Pancreas (tissue), 10 donors: ENCODE measurements around the gene SPEN. TPM values are rescaled to one million over a fixed set of nuclear protein-coding genes. Genes with fewer than 3 reads are reported as not detected.

ENCODE experiments used
- ATAC-seq, 4 donors: fragments of 200-7000 bp; cut with Tn5 transposase; one replicate each; pipeline versions ENCODE4 v1.8.0 to v1.9.1; 2020; ENCODE audit warnings: mild to moderate bottlenecking in 4 of 4, moderate library complexity in 4 of 4
- DNase-seq, 6 donors: peaks; one replicate each; pipeline ENCODE4 v3.0.0-alpha.2; 2020
- FAIRE-seq: peaks from 2 replicates; lab custom pipeline; 2012; peaks lifted over from hg19 to GRCh38; lab: Jason Lieb, UNC
- H3K27ac ChIP-seq, 4 donors: fragments of 200-600 bp; sonication (generic); 1 replicate in 3 of 4; 2 replicates in 1 of 4; pipeline versions ENCODE4 v1.5.0 to v1.8.0; 2020
- H3K27me3 ChIP-seq, 4 donors: fragments of 200-600 bp; one replicate each; pipeline ENCODE4 v1.8.0; 2021
- H3K36me3 ChIP-seq, 3 donors: fragments of 200-600 bp; sonication (generic) in 1 of 3; one replicate each; pipeline versions ENCODE4 v1.5.0 to v1.8.0; 2020 to 2021
- H3K4me1 ChIP-seq, 3 donors: fragments of 200-600 bp; one replicate each; pipeline ENCODE4 v1.8.0; 2021
- H3K4me3 ChIP-seq, 4 donors: fragments of 200-600 bp; sonication (generic) in 2 of 4; one replicate each; pipeline versions ENCODE4 v1.5.0 to v1.8.0; 2020 to 2021
- H3K9me3 ChIP-seq, 4 donors: fragments of 200-600 bp; one replicate each; pipeline ENCODE4 v1.8.0; 2021
- CTCF ChIP-seq, 4 donors: fragments of 200-600 bp; sonication (generic) in 3 of 4; IDR thresholded peaks; one replicate each; pipeline versions ENCODE4 v1.5.0 to v1.8.0; 2021; ENCODE audit warnings: antibody characterized with exemption in 4 of 4
- WGBS, 2 donors: extraction: QIAGEN DNeasy Blood & Tissue Kit; methylation state at CpG; one replicate each; pipeline ENCODE4 v1.1.7; 2013; 5-methylcytosine and 5-hydroxymethylcytosine counted together
- intact Hi-C, 3 donors: fragments of 100-400 bp; cut with DNase I; formaldehyde crosslinking; loops; one replicate each; pipeline versions ENCODE4 v1.11.1 to v1.14.2; 2022
- polyA plus RNA-seq, 2 donors: library from polyadenylated mRNA; stranded (reverse); fragments of 200-250 nt; gene quantifications; one replicate each; pipeline ENCODE4 v1.2.3, GENCODE V29; 2013
- total RNA-seq, 6 donors: library from RNA; stranded (reverse); fragmentation: NEBNext Ultra II Directional in 4 of 6; extraction: Animal tissue kit (Norgen Biotek cat#: 25700) in 4 of 6; gene quantifications; one replicate each; pipeline versions ENCODE4 v1.2.1 to v1.2.4, GENCODE V29; 2021 to 2023
- donor health status: healthy with polysubstance abuse.
- donor health status: DM: no; HTN: no; CAD: no; lungs with moderate emphysema.
- donor health status: DM: no; HTN: no; CAD: no.
- donor health status: control.
- donor health status: control.
- donor health status: Bipolar disorder and iron deficiency.
- donor health status: DM: yes; HTN: yes; CAD: no.
- donor health status: DM: no; HTN: no; CAD: no.
- donor health status: DM: no; HTN: no; CAD: no.
- donor health status: DM: yes; HTN: yes; CAD: no.

SPEN gene
- total and polyA plus RNA-seq, 8 donors = 16.2 to 38.2 (median 26.2) TPM

GRCh38 chr1:15953294-15953771, 105.8 kb downstream of the SPEN start:
- no peaks in the 10 kb centered on the region for H3K36me3 ChIP-seq
- FAIRE-seq (no peak), DNase-seq (no peak), ATAC-seq (no peak)
- intact Hi-C loops = no loop called here
- H3K27ac ChIP-seq = no peak overlapping the region
- H3K4me1 ChIP-seq = peaks cover 18 to 33% (median 24%) of the 10 kb centered on the region in 3 donors
- H3K4me3 ChIP-seq = no peak overlapping the region
- no peak for TF ChIP-seq CTCF (IDR thresholded peaks at IDR 0.05)
- no peaks in the 10 kb centered on the region for H3K27me3 ChIP-seq
- H3K9me3 ChIP-seq = no peaks in the 10 kb centered on the region
- 89 to 91% methylated on average over 11 of the region's 11 CpGs for WGBS, 2 donors

GRCh38 chr1:15953791-15954241, 106.3 kb downstream of the SPEN start:
- Histone ChIP-seq H3K4me1 (peaks cover 18 to 32% (median 22%) of the 10 kb centered on the region in 3 donors), H3K9me3 (no peaks in the 10 kb centered on the region), H3K27ac (no peak overlapping the region), H3K4me3 (no peak overlapping the region), H3K36me3 (no peaks in the 10 kb centered on the region), H3K27me3 (no peaks in the 10 kb centered on the region)
- ATAC-seq = no peak
- TF ChIP-seq CTCF (IDR thresholded peaks at IDR 0.05) = no peak
- intact Hi-C loops = no loop called here
- WGBS, 2 donors = 60 to 62% methylated on average over 1 of the region's 1 CpG
- no peak for DNase-seq
- no peak for FAIRE-seq

GRCh38 chr1:15954316-15954715, 106.8 kb downstream of the SPEN start:
- H3K36me3 ChIP-seq = no peaks in the 10 kb centered on the region
- no peak overlapping the region for H3K27ac ChIP-seq
- TF ChIP-seq CTCF (IDR thresholded peaks at IDR 0.05) = no peak
- no peaks in the 10 kb centered on the region for H3K9me3 ChIP-seq
- 96 to 97% methylated on average over 3 of the region's 3 CpGs for WGBS, 2 donors
- no peaks in the 10 kb centered on the region for H3K27me3 ChIP-seq
- DNase-seq = no peak
- intact Hi-C loops = no loop called here
- H3K4me1 ChIP-seq = peaks cover 16 to 30% (median 17%) of the 10 kb centered on the region in 3 donors
- FAIRE-seq = no peak
- no peak overlapping the region for H3K4me3 ChIP-seq
- ATAC-seq = no peak

GRCh38 chr1:15955552-15955951, 108.0 kb downstream of the SPEN start:
- DNase-seq (no peak), FAIRE-seq (no peak)
- intact Hi-C loops = no loop called here

More at GRCh38 chr1:15955552-15955951, 108.0 kb downstream of the SPEN start:
- Histone ChIP-seq H3K27me3 (no peaks in the 10 kb centered on the region), H3K9me3 (no peaks in the 10 kb centered on the region), H3K4me3 (no peak overlapping the region), H3K4me1 (peaks cover 4 to 18% (median 5%) of the 10 kb centered on the region in 3 donors), H3K36me3 (no peaks in the 10 kb centered on the region), H3K27ac (no peak overlapping the region)
- WGBS, 2 donors = 99 to 100% methylated on average over 2 of the region's 2 CpGs
- no peak for TF ChIP-seq CTCF (IDR thresholded peaks at IDR 0.05)
- no peak for ATAC-seq
